ENCODE measurements around the gene CYP26B1.

CYP26B1 gene

DNA sequence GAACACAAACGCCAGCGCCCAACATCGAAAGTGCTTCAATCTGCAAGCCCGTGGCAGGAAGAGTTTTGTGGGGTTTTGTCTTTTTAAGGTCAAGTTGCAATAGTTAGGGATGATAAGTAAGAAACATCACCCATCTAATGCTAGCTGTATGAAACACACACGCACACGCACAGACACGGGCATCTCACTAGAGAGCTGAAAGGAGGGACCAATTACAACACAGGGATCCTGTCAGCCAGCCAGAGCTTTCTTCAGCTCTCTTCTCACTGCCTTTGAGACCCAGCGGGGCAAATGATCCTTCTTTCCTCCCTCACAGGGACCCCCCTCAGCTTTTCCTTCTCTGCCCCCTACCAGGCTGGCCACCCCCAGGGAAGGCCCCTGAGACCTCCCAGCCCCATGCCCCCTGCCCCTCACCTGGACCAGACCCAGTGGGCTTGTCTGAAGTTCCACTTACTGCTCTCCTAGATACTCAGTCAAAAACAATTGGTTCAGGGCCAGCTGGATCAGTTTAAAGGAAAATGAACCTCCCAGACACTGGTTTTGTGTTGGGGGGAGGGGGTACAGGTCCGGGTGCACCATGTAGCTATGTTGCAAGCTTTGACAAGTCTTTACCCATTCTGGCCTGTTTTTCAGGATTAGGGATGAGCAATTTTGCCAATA is 17.9 kb downstream of the CYP26B1 start:
- no peak for DNase-seq (ENCODE audit: low spot score)

GRCh38 chr2:72128843-72129227 is 18.8 kb downstream of the CYP26B1 start:
- no peak for DNase-seq (ENCODE audit: low spot score)

DNA sequence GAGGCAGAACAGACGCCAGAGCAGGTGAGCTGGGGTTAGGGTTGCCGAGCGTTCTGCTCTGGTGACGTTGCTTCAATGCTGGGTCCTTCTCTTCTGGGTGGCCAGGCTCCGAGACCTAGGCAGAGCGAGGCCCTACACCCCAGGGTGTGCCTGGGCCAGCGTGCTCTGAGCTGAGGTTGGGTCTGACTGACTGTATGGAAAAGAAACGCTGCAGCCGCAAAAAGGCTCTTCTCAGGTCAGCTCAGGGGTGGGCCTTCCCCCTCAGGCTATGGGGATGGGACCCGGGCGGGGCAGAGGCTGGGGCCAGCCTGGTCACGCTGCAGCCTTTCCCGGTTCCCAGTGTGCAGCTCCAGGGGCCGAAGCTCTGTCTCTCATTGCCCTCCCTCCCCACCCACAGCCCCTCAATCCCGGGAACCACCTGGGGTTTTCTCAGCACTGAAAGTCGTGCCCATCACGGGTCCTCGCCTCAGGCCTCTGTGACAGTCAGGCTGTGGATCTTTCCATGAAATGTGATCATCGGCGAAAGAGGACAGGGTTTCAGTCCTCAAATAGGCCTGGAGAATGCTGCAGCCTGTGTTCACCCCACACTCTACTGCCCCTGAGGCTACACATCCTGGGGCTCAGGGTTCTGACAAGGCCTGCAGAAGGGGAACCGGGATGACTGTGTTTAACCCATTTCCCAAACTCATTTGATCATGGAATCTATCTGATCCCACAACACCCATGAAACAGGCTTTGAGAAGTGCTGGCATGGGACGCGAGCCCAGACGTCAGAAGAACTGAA is 19.4 kb downstream of the CYP26B1 start:
- no peak for DNase-seq (ENCODE audit: low spot score)

- no peak for DNase-seq (ENCODE audit: low spot score)
Measured at GRCh38 chr2:72127401-72128058, 20.1 kb downstream of the CYP26B1 start.

- no peak for DNase-seq (ENCODE audit: low spot score)
Measured at GRCh38 chr2:72126186-72127100, 21.2 kb downstream of the CYP26B1 start.

DNA sequence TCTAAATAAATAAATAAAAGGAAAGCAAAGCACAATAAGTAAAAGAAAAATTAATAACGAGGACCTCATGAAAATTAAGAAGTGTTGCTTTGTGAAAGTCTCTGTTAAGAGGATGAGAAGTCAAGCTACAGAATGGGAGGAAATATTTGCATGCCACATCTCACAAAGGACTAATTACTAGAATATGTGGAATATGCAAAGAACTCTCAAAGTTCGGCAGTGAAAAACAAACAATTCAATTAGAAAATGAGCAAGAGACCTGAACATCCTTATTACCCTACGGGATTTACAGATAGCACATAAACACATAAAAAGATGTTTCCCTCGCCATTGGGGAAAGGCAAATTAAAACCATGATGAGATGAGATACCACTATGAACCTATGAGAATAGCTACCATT is 23.3 kb downstream of the CYP26B1 start:
- DNase-seq (ENCODE audit: low spot score) = no peak

- no peak for DNase-seq (ENCODE audit: low spot score)
Measured at GRCh38 chr2:72121153-72121552, 26.5 kb downstream of the CYP26B1 start.

GRCh38 chr2:72118951-72119350 is 28.7 kb downstream of the CYP26B1 start:
- DNase-seq (ENCODE audit: low spot score) = no peak

GRCh38 chr2:72118386-72118785 is 29.3 kb downstream of the CYP26B1 start:
- DNase-seq (ENCODE audit: low spot score) = no peak

DNA sequence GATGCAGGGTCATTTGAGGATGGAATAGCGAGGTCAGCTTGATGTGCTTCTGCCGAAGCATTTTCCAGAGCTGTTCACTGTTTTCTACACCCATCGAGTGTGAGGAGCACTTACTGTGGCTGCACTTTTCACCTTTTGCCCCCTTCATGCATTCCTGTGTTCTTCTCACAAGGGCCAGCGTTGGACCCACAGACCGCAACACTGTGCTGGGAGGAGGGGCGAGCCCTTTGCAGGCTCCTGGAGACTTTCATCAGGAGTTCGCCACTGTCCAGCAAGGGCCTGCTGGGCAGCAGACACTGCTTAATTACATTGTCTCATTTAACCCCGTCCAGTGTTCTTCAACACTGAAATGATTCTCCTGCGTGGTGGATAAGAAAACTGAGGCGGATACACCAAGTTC is 29.9 kb downstream of the CYP26B1 start:
- no peak for DNase-seq (ENCODE audit: low spot score)

DNA sequence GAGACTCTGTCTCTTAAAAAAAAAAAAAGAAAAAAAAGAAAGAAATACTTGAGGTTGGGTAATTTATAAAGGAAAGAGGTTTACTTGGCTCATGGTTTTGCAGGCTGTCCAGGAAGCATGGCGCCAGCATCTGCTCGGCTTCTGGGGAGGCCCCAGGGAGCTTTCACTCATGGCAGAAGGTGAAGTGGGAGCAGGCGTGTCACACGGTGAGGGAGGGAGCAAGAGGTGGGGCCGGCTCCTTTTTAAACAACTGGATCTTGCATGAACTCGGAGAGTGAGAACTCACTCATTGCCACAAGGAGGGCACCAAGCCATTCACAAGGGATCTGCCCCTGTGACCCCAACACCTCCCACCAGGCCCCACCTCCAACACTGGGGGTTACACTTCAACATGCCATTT is 30.6 kb downstream of the CYP26B1 start:
- no peak for DNase-seq (ENCODE audit: low spot score)

GRCh38 chr2:72116081-72116533 is 31.6 kb downstream of the CYP26B1 start:
- peak; percentile 45 for DNase-seq (ENCODE audit: low spot score)

DNA sequence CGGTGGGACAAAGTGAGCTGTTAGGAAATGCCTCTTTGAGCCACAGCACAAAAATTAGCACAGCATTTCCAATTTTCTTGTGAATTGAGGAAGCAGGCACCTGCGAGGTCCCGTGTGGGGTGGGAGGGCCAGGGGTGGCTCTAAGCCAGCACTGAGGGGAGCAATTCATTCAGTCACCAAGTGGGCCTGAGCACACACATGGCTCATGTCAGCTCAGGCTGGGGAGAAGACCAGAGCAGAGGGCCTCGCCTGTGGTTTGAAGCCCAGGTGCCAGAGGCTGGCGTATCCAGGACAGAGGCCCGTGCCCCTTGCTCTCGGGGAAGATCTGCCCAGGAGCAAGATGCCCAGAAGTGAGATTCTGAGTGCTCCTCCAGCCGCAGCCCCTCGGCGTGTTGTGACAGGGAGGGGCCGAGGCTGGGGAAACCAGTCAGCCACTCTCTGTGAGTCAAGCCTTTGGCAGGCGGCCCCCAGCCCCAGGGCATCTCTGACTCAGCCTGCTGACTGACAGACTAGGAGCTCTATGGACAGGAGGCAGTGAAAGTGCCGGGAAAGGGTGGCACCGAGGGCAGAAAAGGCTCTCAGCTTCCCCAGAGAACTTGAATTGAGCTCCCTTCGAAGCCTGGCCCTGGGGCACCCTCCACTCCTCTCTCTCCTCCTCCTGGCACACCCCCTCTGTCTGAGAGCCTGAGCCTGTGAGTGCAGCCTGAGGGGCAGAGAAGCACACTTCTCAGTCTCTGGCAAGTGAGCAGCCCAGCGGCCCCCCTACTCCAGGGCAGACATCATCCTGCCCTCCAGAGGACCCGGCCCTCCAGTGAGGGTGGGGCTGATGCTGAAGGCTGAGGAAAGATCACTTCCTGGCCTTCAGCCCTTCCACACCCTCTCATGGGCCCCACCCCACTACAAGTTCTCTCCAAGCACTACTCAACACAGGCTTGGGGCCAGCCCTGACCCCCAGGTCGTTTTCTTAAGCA is 32.3 kb downstream of the CYP26B1 start:
- peak; percentile 97 for DNase-seq (ENCODE audit: low spot score)

DNA sequence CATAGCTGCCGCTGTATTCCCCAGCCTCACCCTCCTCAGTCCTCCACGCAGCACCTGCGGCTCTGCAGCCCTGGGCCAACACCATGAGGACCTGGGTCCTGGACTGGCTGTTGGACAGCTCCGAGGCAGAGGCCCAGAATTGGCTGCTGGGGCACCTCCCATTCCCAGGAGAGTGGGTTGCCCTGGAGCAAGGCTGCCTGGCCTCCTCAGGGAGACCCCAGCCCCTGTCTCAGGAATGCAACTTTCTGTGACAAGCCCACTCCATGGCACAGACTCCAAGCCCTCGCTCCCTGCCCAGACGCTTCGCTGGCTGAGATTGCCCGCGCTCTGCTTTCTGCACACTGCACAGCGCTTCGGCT is 33.0 kb downstream of the CYP26B1 start:
- DNase-seq (ENCODE audit: low spot score) = no peak

- DNase-seq (ENCODE audit: low spot score) = no peak
Measured at GRCh38 chr2:72113847-72114692, 33.6 kb downstream of the CYP26B1 start.

DNA sequence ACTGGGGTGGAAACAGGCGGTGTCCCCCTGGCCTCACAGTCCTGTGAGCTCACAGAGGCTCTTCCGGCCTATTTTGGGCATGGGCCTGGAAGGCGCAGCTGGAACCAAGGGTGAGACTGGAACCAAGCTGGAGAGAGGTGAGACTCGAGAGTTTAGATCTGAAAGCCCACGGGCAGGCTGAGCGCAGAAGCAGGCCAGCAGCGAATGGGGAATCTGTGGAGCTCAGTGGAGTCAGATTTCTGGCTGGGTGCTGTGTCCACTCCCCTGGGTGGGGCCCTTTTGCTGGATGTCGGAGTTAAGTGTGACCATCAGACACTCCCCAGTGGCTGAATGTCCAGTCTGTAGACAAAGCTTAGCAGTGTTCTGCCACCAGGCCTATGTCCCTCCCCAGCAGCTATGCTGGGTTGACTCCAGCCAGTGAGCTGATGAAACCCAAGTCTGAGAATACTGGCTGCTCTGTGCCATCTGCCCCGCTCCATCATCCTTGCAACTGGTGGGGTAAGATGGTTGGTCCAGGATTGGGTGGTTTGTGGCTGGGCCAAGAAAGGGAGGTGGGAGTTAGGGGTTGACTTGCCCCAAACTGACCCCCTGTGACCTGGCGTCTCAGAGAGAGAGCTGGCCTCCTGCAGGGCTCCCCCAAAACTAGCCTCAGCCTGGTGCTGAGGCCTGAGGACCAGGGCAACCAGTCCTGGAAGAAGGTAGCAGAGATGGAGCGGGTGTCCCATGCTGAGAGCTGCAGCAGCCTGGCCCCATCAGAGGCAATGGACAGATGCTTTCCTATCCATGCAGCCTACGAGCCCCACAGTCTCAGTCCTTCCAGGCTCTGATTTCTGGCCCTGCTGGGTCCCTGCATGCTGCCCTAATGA is 34.4 kb downstream of the CYP26B1 start:
- no peak for DNase-seq (ENCODE audit: low spot score)

GRCh38 chr2:72112401-72112800 is 35.3 kb downstream of the CYP26B1 start:
- peak; percentile 68 for DNase-seq (ENCODE audit: low spot score)

DNA sequence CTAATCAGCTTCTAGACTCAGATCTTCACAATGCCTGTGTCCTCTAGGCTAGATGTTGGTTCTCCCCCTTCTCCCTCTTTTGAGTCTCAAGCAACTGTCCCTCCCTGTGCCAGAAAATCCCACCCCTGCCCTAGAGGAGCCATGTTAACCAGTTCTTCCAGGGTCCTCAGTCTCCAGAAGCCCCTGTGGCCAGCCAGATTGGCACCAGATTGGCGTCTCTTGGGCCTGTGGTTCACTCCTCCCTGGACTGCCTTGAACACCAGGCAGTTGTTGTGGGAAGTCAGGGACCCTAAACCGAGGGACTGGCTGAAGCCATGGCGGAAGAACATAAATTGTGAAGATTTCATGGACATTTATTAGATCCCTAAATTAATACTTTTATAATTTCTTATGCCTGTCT is 36.6 kb downstream of the CYP26B1 start:
- no peak for DNase-seq (ENCODE audit: low spot score)

GRCh38 chr2:72109904-72110303 is 37.8 kb downstream of the CYP26B1 start:
- no peak for DNase-seq (ENCODE audit: low spot score)

Data from AG20443 (cell line).